Cardiac atrium fibroblast (primary cell): Measurements from ENCODE around the gene BTRC. TPM values are rescaled to one million over a fixed set of nuclear protein-coding genes. Genes with fewer than 3 reads are reported as not detected.

ENCODE experiments used
- total RNA-seq: library from RNA; depleted of rRNA; stranded (reverse); fragments of >200 nt; gene quantifications from 2 replicates; pipeline ENCODE4 v1.2.3, GENCODE V29; 2015

BTRC gene
- total RNA-seq = 7.0 and 13.1 TPM in 2 replicates

DNA sequence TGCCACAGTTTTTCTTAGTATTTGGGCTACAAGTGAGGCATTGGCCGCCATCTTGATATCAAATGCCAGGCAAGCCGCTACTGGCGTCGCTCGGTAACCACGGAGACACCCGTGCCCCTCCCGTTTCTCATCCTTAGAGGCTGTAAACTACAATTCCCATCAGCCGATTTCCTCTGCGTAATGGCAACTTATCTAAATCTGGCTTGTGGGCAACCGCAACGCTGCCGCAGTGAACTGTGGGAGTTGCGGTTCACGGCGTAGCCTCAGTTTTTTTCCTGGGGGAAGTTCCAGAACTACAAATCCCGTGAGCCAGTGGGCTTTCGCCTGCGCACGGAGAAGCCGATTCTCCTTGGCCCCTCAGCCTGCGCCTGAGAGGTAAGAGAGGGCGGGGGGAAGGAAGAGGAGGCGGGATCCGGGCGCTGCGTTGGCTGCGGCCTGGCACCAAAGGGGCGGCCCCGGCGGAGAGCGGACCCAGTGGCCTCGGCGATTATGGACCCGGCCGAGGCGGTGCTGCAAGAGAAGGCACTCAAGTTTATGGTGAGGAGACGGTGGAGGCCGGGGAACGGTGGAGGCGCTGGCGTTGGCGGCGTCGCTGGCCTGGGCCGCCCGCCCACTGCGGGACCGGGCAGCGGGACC, at the start of gene BTRC:
BTRC (plus strand) TSS at position 474 of the 636 bp plus-strand sequence; CDS start at position 490, 16 bp downstream.

DNA sequence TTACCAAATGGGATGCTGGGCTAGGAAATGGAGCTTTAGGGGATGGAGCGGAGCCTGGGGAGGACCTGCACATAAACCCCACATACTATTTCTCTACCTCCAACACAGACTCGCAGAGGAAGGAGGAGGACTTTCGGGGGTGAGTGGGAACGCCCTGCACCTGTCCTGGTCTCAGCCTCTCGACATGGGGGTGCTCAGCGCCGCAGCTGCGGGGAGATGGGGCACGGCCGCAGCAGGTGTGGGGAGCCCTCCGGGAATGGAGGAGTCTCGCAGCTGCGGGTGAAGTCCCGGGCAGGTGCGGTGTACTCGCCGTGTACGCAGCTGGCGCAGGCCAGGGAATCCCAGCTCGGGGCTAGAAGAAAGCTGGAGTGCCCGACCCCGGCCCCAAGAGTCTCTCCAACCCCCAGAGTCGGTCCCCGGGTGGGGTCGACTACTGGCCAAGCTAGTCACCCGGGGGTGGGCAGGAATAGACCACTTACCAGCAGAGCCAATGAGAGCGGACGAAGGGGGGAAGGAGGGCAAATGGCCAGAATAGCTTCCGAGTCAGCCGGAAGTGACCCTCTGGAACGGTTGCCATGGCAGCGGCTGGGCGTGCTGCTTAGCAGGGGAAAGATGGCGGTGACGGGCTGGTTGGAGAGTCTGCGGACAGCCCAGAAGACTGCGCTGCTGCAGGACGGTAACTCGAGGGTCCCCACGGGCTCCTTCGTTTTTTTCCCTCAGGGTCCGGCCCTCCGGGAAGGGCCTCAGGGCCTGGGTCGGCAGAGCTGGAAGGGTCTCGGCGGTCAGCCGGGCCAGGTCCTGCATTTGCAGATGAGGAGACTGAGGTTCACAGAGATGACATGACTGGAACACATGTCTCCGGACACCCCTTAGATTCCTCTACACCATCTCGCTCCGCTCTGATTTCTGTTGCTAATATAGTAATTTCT, 234.0 kb downstream of the BTRC start, which contains the start of the genes DPCD and POLL:
DPCD (plus strand) TSS at position 597 of the 929 bp plus-strand sequence; CDS start at position 613, 16 bp downstream.
POLL (minus strand) TSS at position 533 of the 929 bp plus-strand sequence. CDS start 897 bp downstream, outside the sequence.

Other genes starting within 250 kb of the BTRC start
- gene TLX1, start 222.9 kb upstream of the BTRC start, total RNA-seq = not detected in 2 replicates
- gene LBX1, start 124.7 kb upstream of the BTRC start, total RNA-seq = under 0.01 TPM in 1 of 2 replicates, not detected in the other
- gene POLL, start 234.1 kb downstream of the BTRC start, total RNA-seq = 16.0 and 17.3 TPM in 2 replicates
- gene DPCD, start 234.2 kb downstream of the BTRC start, total RNA-seq = 38.6 and 45.8 TPM in 2 replicates